ENCODE data around the gene KRTAP5-11. TPM values are rescaled to one million over a fixed set of nuclear protein-coding genes. Genes with fewer than 3 reads are reported as not detected.
A peak's percentile ranks its signal among the peaks of the same experiment; 100 is the strongest.
"Not testable (repeated sequence)": the region's sequence is repeated elsewhere in the genome, so short reads cannot be mapped to it uniquely, and the experiment has no call there.

The KRTAP5-11 gene
- total RNA-seq = not detected

GRCh38 chr11:71582309-71582895 lies at the start of gene KRTAP5-11:
Gene KRTAP5-11 (minus strand): TSS chr11:71582875. CDS start chr11:71582837, 38 bp downstream.
- peaks cover 0 to 7% of the 10 kb centered on the region in 2 donors for H3K4me1 ChIP-seq
- no peaks in the 10 kb centered on the region for H3K27me3 ChIP-seq
- no peaks in the 10 kb centered on the region for H3K36me3 ChIP-seq
- no peak within 1 kb of the TSS for H3K4me3 ChIP-seq
- H3K27ac ChIP-seq = no peak within 1 kb of the TSS
- no peak for DNase-seq (ENCODE audit: low spot score)
- H3K9me3 ChIP-seq = no peaks in the 10 kb centered on the region
- TF ChIP-seq CTCF (IDR thresholded peaks at IDR 0.05) = no peak

DNA sequence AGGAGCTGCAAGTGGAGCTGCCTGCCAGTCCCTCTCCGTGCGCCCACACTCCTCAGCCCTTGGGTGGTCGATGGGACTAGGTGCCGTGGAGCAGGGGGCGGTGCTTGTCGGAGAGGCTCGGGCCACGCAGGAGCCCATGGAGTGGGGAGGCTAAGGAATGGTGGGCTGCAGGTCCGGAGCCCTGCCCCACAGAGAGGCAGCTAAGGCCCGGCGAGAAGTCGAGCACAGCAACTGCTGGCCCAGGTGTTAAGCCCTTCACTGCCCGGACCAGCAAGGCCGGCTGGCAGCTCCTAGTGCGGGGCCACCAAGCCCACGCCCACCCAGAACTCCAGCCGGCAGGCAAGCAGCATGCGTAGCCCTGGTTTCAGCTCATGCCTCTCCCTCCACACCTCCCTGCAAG lies 48.9 kb upstream of the KRTAP5-11 start:
- not testable (repeated sequence) for H3K36me3 ChIP-seq; DNase-seq (ENCODE audit: low spot score); H3K4me1 ChIP-seq; H3K4me3 ChIP-seq; H3K27me3 ChIP-seq; H3K9me3 ChIP-seq; H3K27ac ChIP-seq

GRCh38 chr11:71630071-71630470 lies 47.4 kb upstream of the KRTAP5-11 start:
- H3K36me3 ChIP-seq; DNase-seq (ENCODE audit: low spot score); H3K27ac ChIP-seq; H3K27me3 ChIP-seq; H3K9me3 ChIP-seq; H3K4me1 ChIP-seq; H3K4me3 ChIP-seq: not testable (repeated sequence)

GRCh38 chr11:71628943-71629342 lies 46.3 kb upstream of the KRTAP5-11 start:
- not testable (repeated sequence) for H3K27ac ChIP-seq; H3K4me1 ChIP-seq; H3K36me3 ChIP-seq; H3K27me3 ChIP-seq; DNase-seq (ENCODE audit: low spot score); H3K9me3 ChIP-seq; H3K4me3 ChIP-seq

DNA sequence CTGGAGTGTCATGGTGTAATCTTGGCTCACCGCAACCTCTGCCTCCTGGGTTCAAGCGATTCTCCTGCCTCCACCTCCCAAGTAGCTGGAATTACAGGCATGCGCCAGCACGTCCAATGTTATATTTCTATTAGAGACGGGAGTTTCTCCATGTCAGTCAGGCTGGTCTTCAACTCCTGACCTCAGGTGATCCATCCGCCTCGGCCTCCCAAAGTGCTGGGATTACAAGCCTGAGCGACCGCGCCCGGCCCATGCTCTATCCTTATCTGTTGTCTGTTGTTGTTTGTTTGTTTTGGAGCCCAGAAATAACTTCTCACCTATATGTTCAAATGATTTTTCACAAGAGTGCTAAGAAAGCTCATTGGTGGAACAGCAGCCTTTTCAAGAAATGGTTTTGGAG lies 40.6 kb upstream of the KRTAP5-11 start:
- H3K27me3 ChIP-seq; H3K4me3 ChIP-seq; H3K27ac ChIP-seq; H3K4me1 ChIP-seq; DNase-seq (ENCODE audit: low spot score); H3K36me3 ChIP-seq; H3K9me3 ChIP-seq: not testable (repeated sequence)

DNA sequence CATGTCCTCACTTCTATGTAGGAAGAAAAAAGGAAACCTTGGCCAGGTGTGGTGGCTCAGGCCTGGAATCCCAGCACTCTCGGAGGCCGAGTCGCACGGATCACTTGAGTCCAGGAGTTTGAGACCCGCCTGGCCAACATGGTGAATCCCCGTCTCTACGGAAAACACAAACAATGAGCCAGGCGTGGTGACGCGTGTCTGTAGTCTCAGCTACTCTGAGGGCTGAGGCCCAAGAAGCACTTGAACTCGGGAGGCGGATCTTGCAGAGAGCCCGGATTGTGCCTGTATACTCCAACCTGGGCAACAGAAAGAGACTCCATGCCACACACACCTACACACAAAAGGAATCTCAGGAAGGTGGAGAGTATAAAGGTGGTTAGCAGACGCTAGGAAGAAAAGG lies 39.9 kb upstream of the KRTAP5-11 start:
- H3K4me1 ChIP-seq; H3K4me3 ChIP-seq; H3K36me3 ChIP-seq; DNase-seq (ENCODE audit: low spot score); H3K27ac ChIP-seq; H3K9me3 ChIP-seq; H3K27me3 ChIP-seq: not testable (repeated sequence)

DNA sequence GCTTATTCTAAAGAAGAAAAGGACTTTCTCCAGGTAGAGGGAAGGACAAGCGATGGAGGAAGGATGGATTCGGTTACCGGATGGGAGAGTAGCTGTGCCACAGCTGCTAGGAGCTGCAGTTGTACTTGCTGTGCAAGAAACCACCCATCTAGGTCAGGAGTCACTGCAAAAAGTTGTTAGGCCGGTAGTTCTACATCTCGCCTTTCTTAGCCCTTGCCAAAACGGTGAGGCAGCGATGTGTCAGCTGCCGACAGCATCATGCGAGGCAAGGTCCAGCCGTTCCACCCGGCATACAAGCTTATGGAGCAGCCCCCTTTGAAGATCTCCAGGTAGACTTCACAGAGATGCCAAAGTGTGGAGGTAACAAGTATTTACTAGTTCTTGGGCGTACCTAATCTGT lies 32.3 kb upstream of the KRTAP5-11 start:
- not testable (repeated sequence) for H3K27me3 ChIP-seq; H3K9me3 ChIP-seq; DNase-seq (ENCODE audit: low spot score); H3K4me3 ChIP-seq; H3K36me3 ChIP-seq; H3K4me1 ChIP-seq; H3K27ac ChIP-seq

DNA sequence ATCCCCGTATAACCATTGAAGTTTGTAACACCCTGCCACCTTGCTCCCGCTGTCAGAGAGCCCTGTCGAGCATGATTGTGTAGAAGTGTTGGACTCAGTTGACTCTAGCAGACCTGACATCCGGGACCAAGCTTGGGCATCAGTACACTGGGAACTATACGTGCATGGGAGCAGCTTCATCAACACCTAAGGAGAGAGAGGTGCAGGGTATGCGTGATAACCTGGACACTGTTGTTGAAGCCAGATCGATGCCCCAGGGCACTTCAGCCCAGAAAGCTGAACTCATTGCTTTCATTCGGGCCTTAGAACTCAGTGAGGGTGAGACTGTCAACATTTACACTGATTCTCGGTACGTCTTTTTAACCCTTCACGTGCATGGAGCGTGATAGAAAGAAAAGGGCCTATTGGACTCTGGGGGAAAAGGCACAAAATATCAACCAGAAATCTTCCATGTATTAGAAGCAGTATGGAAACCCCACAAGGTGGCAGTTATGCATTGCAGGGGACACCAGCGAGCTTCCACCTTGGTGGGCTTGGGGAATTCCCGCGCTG lies 31.8 kb upstream of the KRTAP5-11 start:
- H3K27ac ChIP-seq; H3K27me3 ChIP-seq; H3K9me3 ChIP-seq; H3K36me3 ChIP-seq; H3K4me3 ChIP-seq; H3K4me1 ChIP-seq; DNase-seq (ENCODE audit: low spot score): not testable (repeated sequence)

- not testable (repeated sequence) for H3K9me3 ChIP-seq; H3K27ac ChIP-seq; H3K36me3 ChIP-seq; H3K4me3 ChIP-seq; H3K27me3 ChIP-seq; H3K4me1 ChIP-seq; DNase-seq (ENCODE audit: low spot score)
These were observed 31.3 kb upstream of the KRTAP5-11 start for GRCh38 chr11:71613931-71614330.

DNA sequence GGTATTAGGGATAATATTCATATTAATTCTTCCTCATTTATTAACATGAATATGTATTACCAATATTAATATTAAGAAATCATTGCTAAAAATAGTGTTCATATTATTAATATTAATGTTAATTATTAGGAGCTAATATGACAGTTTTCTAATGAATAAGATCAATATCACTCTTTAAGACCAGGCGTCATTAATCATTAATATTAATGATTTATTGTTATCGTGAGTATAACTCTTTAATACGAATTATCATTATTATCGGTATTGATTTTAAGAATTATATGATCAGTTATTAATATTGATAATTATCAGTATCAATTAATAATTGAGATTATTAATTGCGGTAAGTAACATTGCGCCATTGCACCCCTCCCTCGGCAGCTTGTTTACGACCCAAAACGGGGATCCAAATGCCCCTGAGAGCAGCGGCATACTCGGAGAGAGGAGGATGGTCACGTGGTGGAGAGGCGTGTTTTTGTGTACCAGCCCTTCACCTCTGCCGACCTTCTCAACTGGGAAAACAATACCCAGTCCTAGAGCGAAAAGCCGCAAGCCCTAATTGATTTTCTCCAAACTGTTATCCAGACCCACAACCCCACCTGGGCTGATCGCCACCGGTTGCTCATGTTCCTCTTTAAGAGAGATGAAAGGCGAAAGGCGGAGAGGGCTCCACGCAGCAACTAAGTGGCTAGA lies 28.7 kb upstream of the KRTAP5-11 start:
- not testable (repeated sequence) for H3K4me1 ChIP-seq, H3K27me3 ChIP-seq, H3K4me3 ChIP-seq

GRCh38 chr11:71608272-71608671 lies 25.6 kb upstream of the KRTAP5-11 start:
- H3K4me1 ChIP-seq; DNase-seq (ENCODE audit: low spot score); H3K27me3 ChIP-seq; H3K4me3 ChIP-seq; H3K9me3 ChIP-seq; H3K36me3 ChIP-seq; H3K27ac ChIP-seq: not testable (repeated sequence)

More for the DNA sequence above, 28.7 kb upstream of the KRTAP5-11 start:
- not testable (repeated sequence) for H3K27ac ChIP-seq; DNase-seq (ENCODE audit: low spot score); H3K36me3 ChIP-seq; H3K9me3 ChIP-seq

- not testable (repeated sequence) for H3K27me3 ChIP-seq; H3K4me1 ChIP-seq; DNase-seq (ENCODE audit: low spot score); H3K9me3 ChIP-seq; H3K36me3 ChIP-seq; H3K27ac ChIP-seq
- peak overlapping the region in 1 of 2 donors; percentile 22 for H3K4me3 ChIP-seq
These were observed 25.0 kb upstream of the KRTAP5-11 start for GRCh38 chr11:71607520-71608216.

- H3K27me3 ChIP-seq; H3K4me1 ChIP-seq; H3K27ac ChIP-seq; H3K9me3 ChIP-seq; DNase-seq (ENCODE audit: low spot score); H3K36me3 ChIP-seq: not testable (repeated sequence)
- peak overlapping the region in 1 of 2 donors; percentile 22 for H3K4me3 ChIP-seq
These were observed 24.3 kb upstream of the KRTAP5-11 start for GRCh38 chr11:71606853-71607519.

All from right atrium auricular region (tissue), 2 donors.